HG03064 (cell line): ENCODE data around the gene HRH2.

ENCODE experiments used
- ATAC-seq: cut with Tn5 transposase; IDR thresholded peaks from one replicate; pipeline ENCODE4 v1.9.1; 2021; ENCODE audit warnings: low read depth; ENCODE audit not compliant: unreplicated experiment

Gene HRH2

DNA sequence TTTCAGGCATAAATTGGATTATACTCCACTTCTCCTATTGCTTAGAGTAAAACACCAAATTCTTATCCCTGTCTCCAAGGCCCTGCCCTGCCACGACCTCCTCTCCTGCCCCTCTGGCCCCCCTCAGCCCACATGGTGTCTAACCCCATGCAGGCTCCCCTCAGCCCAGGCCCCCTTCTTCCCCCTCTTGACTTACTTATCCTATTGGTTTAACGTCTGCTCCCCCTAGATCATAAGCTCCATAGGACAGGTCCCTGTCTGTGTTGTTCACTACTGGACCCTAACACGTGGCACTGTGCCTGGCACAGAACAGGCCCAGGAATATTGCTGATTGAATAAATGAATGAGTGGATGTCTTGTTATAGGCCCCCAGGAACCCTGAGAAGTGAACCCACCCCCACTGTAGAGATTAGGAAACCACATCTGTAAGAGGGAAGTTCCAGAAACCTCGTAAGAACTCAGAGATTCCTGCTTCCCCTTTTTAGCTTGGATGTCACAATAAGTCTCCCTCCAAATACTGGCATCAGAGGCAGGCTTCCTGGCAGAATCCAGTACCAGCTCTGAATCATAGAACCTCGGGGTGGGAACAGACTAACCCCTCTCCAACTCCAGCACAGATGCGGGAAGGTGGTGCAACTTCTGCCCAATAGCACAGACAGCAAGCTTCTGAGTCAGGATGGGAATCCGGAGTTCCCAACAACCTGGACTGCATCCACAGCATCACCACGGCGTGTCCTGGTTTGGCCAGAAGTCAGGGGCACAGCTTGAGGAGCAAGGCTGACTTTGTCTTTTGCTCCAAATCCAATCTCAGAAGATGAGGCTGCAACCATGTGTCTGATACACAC is 31.5 kb downstream of the HRH2 start:
- no peak for ATAC-seq

DNA sequence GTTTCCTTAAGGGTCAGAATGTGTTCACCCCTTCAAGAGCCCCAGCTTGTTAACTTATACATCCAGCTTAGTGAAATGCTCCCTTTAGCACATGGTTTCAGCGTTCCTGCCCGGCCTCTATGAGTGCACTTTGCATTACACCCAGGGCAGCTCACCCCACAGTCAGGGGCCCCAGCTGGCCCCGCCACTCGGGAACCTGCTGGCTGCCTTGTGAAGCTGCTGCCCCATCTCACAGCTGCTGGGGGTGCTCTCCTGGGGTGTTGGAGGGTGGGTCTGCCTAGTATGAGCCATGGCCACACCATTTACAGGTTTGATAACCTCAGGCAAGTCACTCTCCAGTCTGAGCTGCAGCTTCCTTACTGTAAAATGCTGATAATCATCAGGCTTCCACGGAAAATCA is 32.2 kb downstream of the HRH2 start:
- ATAC-seq, result no peak

DNA sequence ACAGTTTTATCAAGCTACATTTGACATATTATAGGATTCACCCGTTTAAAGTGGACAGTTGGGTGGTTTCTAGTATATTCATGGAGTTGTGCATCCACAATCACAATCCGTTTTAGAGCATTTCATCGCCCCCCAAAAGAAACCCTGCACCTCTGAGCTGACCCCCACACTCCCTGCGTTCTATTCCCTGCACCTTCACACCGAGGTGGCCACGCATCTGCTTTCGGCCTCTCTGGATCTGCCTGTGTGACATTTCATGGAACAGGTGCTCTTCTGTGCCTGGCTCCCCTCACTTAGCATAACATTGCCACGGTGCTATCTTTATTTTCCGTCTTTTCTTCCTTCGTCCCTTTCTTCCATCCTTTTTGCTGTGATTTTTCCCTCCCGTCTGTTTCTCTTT is 32.7 kb downstream of the HRH2 start:
- no peak for ATAC-seq

DNA sequence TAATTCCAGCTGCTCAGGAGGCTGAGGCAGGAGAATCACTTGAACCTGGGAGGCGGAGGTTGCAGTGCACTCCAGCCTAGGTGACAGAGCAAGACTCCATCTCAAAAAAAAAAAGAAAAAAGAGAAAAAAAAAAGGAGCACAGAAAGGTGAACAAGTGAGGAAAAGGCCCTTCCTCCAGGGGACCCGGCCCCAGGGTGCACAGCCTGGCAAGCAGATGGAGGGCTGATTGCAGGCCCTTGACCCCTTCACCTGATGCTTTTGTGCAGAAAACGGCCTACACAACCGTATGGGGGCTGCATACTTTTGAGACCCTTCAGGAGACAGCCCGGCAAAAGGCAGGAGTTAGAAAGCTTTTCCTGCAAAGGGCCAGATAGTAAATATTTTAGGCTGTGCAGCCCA is 33.9 kb downstream of the HRH2 start:
- ATAC-seq, result no peak

DNA sequence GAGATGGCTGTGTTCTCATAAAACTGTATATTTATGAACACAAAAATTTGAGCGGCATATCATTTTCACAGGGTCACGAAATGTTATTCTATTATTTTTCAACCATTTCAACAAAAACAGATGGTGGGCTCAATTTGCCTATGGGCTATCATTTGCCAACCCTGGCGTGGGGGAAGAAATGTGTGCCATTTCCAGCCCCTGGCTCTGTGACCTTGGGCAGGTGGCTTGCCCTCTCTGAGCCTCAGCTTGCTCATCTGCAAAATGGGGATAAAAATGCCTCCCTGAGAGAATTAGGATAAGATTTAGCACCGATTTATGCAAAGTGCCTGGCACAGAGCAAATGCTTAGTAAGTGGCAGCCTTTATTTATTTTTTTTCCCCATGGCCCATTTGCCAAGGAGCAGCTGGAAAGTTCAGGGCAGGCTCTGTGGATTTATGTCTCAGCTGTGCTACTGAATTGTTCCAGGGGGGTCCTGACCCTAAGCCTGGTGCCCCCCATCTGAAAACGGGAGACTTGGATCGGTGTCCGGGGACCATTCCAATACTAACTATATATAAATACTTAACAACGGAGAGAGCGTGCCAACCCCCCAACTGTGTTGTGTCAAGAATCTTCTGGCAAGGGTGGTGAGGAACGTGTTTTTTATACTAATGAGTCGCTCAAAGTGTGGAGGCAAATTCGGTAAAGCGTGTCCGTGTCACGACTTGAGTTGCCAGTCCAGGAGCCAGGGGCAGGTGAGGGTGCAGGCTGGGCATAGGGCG is 34.5 kb downstream of the HRH2 start:
- no peak for ATAC-seq

DNA sequence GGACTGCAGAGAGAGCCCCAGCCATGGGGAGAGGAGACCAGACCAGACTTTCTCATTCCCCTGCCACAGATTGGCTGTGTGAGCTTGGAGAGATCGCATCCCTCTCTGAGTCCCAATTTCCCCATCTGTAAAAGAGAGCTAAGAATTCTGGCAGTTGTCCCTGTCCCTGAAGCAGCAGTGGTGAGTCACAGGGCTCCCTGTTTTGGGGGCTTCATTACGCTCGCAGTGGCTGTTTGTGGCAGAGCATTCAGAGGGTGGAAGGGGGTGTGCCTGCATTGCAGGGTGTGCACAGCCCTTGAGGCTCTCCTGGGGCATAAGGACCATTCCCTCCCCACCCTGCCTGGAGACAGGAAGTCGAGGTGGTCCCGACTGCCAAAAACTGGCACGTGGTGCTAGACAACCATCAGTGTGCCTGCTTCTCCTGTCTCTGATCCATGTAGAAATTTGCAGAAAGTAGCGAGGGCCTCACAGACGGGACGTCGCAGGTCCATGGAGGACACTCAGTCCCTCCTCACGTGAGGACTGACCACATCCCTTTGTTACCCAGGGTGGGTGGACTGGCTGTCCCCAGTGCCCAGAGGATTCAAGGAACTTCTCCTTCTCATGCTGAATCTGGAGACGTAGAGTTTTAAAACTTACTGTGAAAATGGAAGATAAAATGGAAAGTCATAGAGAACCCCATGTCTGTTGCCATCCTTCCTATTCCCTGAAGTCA is 35.3 kb downstream of the HRH2 start:
- ATAC-seq, result no peak

DNA sequence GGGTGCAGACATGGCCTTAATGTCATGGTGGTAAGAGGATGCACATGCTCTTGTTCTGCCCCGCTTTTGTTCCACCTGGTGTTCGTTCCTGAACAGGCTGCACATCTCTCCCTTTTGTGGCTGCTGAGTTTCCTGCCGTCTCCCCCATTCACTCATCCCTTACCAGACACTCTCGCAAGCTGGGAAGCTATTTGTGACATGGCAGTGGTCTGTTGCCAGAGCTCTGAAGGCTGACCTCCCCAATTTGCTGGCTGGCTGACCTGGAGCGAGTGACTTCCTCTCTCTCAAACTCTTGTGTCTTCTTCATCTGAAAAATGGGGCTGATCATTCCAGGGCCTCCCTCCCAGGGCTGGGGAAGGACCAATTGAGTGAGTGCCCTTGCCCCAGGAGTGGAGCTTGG is 35.9 kb downstream of the HRH2 start:
- no peak for ATAC-seq

DNA sequence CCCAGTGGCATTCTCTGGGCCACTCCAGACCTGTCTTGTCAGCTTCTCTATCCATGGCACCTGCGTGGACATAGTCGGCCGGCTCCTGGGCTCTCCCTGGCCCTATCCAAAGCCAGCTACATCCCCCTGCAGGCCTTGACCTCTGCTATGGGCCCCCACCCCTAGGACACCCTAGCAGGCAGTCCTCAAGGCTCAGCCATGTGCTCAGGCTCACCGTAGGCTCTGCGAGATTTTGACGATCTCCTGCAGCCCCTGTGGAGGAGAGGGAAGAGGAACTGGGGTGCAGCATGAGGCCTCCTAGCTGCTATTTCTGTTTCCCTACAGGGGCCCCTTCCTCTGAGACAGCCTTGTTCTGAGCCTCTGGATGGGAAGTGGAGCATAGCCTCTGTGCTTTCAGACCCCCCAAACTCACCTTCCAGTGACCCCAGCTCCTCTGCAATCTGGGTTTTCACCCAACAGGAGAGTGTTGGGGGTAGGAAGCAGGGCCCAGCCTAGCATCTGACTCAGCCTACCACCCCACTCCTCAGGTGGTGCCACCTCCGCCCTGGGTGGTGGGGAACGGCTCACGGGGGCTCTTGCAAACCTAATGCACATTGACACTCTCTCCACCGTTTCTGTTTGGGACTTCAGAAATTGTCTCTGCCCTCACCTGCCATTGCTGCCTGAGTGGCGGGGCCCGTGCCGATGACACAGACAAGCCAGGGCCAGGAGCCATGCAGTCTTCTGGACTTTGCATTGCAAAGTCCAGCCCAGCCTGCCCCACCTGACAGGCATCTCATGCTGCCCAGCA is 36.7 kb downstream of the HRH2 start:
- no peak for ATAC-seq

DNA sequence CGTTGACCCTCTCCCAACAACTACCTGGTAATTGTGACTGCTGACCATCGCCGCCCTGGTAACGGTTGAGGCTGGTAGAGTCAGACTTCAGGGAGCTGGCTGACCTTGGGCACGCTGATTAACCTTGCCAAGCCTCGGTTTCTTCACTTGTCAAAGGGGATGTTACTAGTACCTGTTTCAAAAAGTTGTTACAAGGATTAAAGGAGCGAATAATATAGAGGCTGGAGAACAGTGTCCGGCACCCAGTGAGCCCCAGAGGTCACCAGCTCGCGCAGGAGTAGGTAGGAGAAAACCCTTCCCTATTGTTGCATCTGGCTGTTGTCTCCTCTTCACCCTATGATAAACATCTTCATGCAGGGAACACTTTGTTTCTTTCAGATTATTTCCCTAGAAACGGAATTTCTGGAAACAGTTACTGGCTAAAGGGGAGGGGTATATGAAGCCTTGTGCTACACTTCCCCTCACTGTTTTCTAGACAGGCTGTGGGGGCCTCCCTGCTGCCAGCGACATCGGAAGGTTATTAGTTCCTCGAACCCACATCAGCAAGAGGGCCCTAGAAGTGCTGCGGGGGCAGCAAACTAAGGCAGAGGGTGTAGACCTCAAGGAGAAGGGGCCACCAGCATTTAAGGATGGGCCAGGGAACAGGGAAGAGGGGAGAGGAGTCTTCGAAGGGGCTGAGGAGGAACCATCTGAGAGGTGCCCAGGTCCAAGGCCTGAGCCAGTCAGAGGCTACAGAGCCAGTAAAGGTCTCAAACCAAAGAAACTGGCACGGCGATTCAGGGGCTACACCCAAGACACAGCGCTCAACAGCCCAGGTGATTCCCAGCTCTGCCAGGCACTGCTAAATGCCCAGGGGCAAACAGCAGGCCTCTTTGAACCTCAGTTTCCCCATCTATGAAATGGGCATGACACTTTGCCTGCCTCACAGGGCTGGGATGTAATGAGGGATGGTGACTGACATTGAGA is 37.6 kb downstream of the HRH2 start:
- no peak for ATAC-seq

DNA sequence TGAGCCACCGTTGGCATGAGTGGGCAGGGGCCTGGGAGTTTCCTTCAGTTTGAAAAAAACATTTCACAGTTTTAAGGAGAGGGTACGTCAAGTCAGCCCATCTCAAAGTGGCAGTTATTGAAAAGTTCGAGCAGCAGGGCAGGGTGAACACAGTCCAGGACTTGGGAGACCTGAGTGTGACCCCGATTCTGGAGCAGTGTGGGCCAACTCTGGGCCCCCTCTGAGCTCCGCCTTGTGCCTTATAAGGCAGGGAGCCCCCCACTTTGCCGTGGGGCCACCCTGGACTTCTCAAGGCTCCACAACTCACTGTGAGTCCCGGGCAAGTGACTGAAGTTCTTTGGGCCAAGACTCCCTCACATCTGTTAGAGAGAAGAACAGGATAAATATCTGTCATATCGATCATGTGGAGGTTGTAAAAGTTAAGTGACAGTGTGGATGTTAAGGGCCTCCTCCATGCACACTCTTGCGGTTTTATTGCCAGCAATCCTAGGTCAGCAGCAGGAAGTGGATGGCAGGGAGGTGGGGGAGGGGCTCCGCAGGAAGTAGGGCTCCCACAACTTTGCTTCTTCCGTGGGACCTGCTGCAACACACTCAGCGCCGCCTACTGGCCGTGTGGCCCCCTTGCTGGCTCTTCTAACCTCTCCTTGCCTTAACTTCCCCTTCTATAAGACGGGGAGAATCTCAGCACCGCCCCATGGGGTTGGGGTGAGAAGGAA is 38.4 kb downstream of the HRH2 start:
- ATAC-seq, result no peak

DNA sequence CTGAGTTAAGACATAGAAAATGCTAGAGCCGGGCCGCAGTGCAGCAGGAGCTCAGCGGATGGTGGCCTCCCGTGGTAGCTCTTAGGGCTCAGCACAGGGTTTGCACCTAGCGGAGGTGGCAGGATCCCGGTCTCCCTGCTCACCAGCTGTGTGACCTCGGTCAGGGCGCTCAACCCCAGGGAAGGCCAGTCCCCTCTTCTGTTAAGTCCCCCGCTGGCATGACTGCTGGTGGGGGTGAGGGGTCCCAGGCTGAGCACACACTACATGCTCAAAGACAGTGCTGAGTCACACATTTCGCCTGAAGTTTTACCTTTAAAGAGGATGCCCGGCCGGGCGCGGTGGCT is 39.0 kb downstream of the HRH2 start:
- ATAC-seq, result no peak

DNA sequence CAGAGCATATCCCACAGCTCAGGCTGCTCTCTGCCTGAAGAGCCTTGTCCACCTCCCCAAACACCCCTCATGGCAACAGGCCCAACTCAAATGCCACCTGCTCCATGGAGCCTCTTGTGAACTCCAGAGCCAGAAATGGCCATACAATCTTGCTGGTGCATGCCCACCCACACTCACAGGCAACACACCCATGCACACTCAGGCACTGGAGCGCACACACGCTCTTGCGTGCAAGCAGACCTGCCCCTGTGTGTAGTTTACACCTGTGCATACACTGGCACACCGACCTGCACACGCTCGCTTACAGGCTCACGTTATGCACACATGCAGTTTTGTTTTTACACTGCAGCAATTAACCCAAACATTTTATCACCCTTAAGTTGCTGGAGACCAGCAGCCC is 40.0 kb downstream of the HRH2 start:
- no peak for ATAC-seq

DNA sequence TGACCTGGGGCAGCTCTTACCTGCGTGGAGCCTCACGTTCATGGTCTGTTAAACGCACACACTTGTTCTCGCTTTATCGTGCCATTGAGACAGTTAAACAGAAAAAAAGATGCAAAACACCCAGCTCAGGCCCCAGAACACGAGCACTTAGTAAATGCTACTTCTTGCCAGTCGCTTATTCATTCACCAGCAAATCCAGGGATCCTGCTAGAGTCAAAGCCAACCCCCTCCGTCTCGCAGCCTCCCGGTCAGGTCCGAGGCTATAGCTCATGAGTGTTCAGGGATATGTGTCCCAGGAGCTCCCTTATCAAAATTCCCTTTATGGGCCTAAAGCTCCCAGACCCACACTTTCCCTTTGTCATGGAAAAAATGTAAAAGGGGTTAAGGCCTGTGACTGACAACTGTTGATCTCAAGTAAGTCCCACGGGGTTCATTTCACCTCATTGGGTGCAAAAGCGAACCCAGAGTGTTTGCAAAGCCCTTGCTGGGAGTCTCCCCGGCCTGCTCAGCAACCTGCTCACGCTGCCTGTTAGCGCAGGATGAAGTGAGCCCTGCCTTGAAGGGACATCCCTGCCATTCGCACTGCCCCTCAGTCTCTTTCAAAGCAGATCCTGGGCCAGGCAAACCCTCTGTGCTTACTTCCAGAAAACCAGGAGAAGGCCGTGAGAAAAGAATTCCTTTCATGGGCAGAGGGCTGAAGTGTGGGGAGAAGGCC is 40.7 kb downstream of the HRH2 start:
- ATAC-seq, result no peak

DNA sequence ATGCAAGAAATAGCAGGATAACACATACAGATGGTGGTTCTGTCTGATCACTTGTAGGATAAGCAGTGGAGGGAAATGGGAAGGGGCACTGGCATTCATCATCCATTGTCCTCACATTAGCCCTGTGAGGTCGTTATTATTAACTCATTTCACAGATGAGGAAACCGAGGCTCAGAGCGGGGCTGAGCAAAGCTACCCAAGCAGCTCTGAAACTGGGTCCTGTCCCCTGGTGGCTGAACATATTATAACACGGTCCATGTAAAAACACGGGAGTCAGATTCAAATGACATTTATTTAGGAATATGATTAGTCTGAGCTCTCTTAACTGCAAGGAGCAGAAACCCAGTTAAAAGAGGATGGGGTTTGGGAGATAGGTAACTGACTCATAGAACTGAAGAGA is 43.1 kb downstream of the HRH2 start:
- ATAC-seq, result no peak

DNA sequence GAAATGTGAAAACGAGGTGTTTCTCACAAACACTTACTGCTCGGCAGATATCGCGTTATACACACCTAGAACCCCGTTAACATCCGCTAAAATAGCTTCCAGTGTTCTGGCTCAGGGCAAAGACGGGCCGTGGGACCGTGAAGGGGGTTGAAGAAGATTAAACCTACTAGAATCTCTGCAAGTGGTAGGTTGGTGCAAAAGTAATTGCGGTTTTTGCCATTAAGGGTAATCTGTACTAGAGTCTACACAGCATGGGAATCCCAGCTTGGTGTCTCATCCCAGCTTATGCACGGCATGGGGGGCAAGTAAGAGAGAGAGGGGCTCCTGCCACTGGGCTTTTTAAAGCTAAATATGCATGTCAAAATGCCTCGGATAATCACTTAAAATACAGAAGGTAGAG is 43.9 kb downstream of the HRH2 start:
- ATAC-seq, result no peak

DNA sequence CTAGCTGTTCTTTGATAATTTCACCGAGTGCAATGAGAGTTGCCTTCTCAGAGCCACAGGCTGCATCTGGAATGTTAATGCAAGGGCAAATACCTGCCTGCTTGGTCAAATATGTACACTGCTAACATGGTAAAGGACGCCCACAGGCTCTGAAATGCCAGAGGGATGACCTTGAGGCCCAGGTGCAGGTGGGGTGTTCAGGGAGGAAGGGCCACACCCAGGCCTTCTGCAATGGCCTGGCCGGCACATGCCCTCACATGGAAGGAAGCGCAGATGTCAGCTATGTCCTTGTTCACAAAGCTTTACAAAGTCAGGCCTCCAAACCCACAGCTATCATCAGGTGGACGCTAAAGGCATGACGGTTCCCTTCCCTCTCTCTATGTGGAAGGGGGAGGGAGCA is 48.6 kb downstream of the HRH2 start:
- no peak for ATAC-seq

DNA sequence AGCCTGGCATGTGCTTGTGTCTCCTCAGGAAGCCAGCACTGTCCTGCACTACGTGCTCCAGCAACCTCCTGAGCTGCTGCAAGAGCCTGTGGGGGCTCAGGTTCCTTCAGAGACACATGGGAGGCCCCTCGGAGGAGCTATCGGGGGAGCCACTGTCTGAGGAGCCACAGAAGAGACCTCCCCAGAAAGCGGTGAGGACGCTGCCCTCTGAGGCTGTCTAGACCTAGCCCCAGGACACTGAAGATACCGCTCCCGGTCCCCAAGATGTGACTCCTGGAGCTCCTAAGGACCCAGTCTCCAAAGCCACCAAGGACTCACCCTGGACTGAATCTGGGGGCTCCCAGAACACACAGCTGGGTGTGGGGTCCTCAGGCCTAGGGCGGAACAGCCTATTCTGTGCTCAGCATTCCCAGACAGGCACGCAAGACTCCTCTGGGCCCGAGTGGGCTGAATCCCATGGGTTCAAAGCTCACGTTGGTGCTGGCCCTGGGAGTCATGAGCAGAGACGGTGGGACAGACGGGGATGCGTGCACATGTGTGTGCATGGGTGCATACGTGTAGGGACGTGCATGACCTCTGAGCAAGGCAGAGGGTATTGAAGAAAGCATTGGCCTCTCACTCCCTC is 50.0 kb downstream of the HRH2 start:
- no peak for ATAC-seq

DNA sequence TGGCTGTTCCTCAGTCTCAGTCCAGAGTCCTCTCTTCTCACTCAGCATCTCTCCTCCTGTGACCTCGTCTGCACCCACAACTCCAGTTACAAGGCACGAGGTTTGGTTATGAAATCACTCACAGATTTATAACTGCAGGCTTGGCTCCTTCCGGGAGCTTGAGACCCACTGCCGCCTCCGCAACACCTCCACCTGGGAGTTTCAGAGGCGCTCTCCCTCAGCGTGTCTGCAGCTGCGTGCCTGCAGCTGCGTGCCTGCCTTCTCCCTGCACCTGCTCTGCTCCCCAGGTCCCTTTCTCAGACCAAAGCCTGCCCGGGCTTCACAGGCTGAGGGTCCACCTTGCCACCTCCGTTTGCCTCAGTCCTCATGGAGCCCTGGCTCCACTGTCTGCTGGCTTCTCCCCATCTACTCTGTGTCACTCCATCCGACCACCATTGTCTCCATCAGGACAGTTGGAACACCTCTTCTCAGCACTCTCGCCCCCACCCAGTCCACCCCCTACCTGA is 51.5 kb downstream of the HRH2 start:
- ATAC-seq, result no peak
